Keratinocyte (primary cell): Measurements from ENCODE around the gene RNF8. TPM values are rescaled to one million over a fixed set of nuclear protein-coding genes. Genes with fewer than 3 reads are reported as not detected.

ENCODE experiments used
- DNase-seq: peaks from one replicate; pipeline ENCODE4 v3.0.0-alpha.2; 2011; ENCODE audit warnings: low read depth, missing footprints, low spot score
- FAIRE-seq: peaks from 2 replicates; lab custom pipeline; 2011; peaks lifted over from hg19 to GRCh38; lab: Jason Lieb, UNC
- H2AFZ ChIP-seq: 2 replicates; pipeline ENCODE4 v1.6.0; 2012; ENCODE audit warnings: low read length, control low read depth, inconsistent platforms; ENCODE audit not compliant: control insufficient read depth
- H3K27ac ChIP-seq: 2 replicates; pipeline ENCODE4 v1.5.1; 2011; ENCODE audit warnings: low read length; ENCODE audit not compliant: control insufficient read depth, insufficient read depth
- H3K27me3 ChIP-seq: 3 replicates; pipeline ENCODE4 v1.6.0; 2011; ENCODE audit warnings: low read length; ENCODE audit not compliant: control insufficient read depth, insufficient read depth; ENCODE audit errors: extremely low read depth
- H3K36me3 ChIP-seq, 2 experiments: 2 replicates in 1 of 2; 3 replicates in 1 of 2; pipeline ENCODE4 v1.5.1; 2011; ENCODE audit warnings: low read length in 2 of 2, mild to moderate bottlenecking in 1 of 2; ENCODE audit not compliant: control insufficient read depth in 2 of 2, insufficient read depth in 2 of 2; ENCODE audit errors: extremely low read depth in 1 of 2
- H3K4me1 ChIP-seq: 3 replicates; pipeline ENCODE4 v1.5.1; 2011; ENCODE audit warnings: low read length; ENCODE audit not compliant: control insufficient read depth, insufficient read depth; ENCODE audit errors: extremely low read depth
- H3K4me2 ChIP-seq: 3 replicates; pipeline ENCODE4 v1.6.0; 2011; ENCODE audit warnings: low read depth, low read length; ENCODE audit not compliant: control insufficient read depth, insufficient read depth; ENCODE audit errors: extremely low read depth
- H3K4me3 ChIP-seq, 3 experiments: fragments of 200-600 bp in 1 of 3; sonication (generic) in 1 of 3; 2 replicates in 2 of 3; 3 replicates in 1 of 3; pipeline ENCODE4 v1.5.1; 2011 to 2016; ENCODE audit warnings: low read length in 3 of 3, mild to moderate bottlenecking in 3 of 3, control low read depth in 2 of 3, inconsistent platforms in 1 of 3, low read depth in 1 of 3, mixed read lengths in 1 of 3, mixed run types in 1 of 3, moderate library complexity in 1 of 3; ENCODE audit not compliant: control insufficient read depth in 2 of 3, insufficient read depth in 2 of 3; ENCODE audit errors: extremely low read depth in 1 of 3
- H3K79me2 ChIP-seq: 2 replicates; pipeline ENCODE4 v1.6.0; 2012; ENCODE audit warnings: low read length; ENCODE audit not compliant: control insufficient read depth, insufficient read depth
- H3K9ac ChIP-seq: 3 replicates; pipeline ENCODE4 v1.6.0; 2011; ENCODE audit warnings: low read length; ENCODE audit not compliant: control insufficient read depth, insufficient read depth; ENCODE audit errors: extremely low read depth
- H3K9me1 ChIP-seq: 3 replicates; pipeline ENCODE4 v1.6.0; 2011; ENCODE audit warnings: low read length; ENCODE audit not compliant: control insufficient read depth, insufficient read depth; ENCODE audit errors: extremely low read depth
- H3K9me3 ChIP-seq: 2 replicates; pipeline ENCODE4 v1.5.1; 2012; ENCODE audit warnings: low read depth, low read length; ENCODE audit not compliant: control insufficient read depth
- H4K20me1 ChIP-seq: 3 replicates; pipeline ENCODE4 v1.6.0; 2011; ENCODE audit warnings: low read length; ENCODE audit not compliant: control insufficient read depth, insufficient read depth; ENCODE audit errors: extremely low read depth
- CTCF ChIP-seq, 3 experiments: IDR thresholded peaks in 1 of 3; conservative IDR thresholded peaks in 1 of 3; optimal IDR thresholded peaks in 1 of 3; 2 replicates in 2 of 3; 3 replicates in 1 of 3; pipeline versions ENCODE3 to v1.5.1; 2011; ENCODE audit warnings: low read length in 3 of 3, mild to moderate bottlenecking in 3 of 3, moderate library complexity in 2 of 3, control low read depth in 1 of 3, inconsistent platforms in 1 of 3; ENCODE audit not compliant: insufficient read depth in 2 of 3; ENCODE audit errors: extremely low read depth in 1 of 3
- EZH2 ChIP-seq: IDR thresholded peaks from one replicate; pipeline ENCODE4 v1.6.1; 2012; ENCODE audit warnings: inconsistent platforms, mild to moderate bottlenecking, low read length, moderate library complexity
- dilution Hi-C: fragments of 300-500 bp; cut with MboI; formaldehyde crosslinking; loops from one replicate; pipeline ENCODE4 v1.7.0; 2020; ENCODE audit warnings: low sequenced_read_pairs; ENCODE audit not compliant: extremely low pct_ligation_motif_present
- polyA plus RNA-seq, 5 experiments: library from polyadenylated mRNA; depleted of rRNA in 3 of 5; stranded (reverse) in 3 of 5; stranded (forward) in 1 of 5; unstranded in 1 of 5; fragments of >200 nt; gene quantifications; 1 replicate in 1 of 5; 2 replicates in 3 of 5; 3 replicates in 1 of 5; pipeline versions ENCODE4 v1.2.1 to v1.2.3, GENCODE V29; 2011 to 2012; ENCODE audit warnings: missing spikeins in 2 of 5, low read depth in 1 of 5, low replicate concordance in 1 of 5

The RNF8 gene
- polyA plus RNA-seq, 1 donor (not counting 4 experiments of a cell fraction or from before 2014, with no cell fraction given): 34.5 TPM

- DNase-seq: no peak
- no peak overlapping the region for H3K27ac ChIP-seq
- no peaks in the 10 kb centered on the region for H3K27me3 ChIP-seq
- TF ChIP-seq CTCF (optimal IDR thresholded peaks at IDR 0.05 in 1 of 3, IDR thresholded peaks at IDR 0.05 in 1 of 3, conservative IDR thresholded peaks at IDR 0.05 in 1 of 3; ENCODE audit: extremely low read depth in 1 of 3, insufficient read depth in 2 of 3, low read length in 3 of 3) (no peak), EZH2 (no peak)
- H3K4me3 ChIP-seq: no peak overlapping the region
- peaks cover 13% of the 10 kb centered on the region for H3K4me1 ChIP-seq
- dilution Hi-C loops: no loop called here
- H3K9me1 ChIP-seq: no peaks in the 10 kb centered on the region
- no peaks in the 10 kb centered on the region for H4K20me1 ChIP-seq
- H3K9me3 ChIP-seq: no peaks in the 10 kb centered on the region
- no peak for FAIRE-seq
- H2AFZ ChIP-seq: no peak overlapping the region
- H3K79me2 ChIP-seq: no peaks in the 10 kb centered on the region
- H3K4me2 ChIP-seq: no peak overlapping the region
- H3K9ac ChIP-seq: no peak overlapping the region
- H3K36me3 ChIP-seq: peaks cover 27 to 30% of the 10 kb centered on the region in 2 experiments
Measured at GRCh38 chr6:37320646-37321045, 33.1 kb upstream of the RNF8 start.

GRCh38 chr6:37321101-37321500 is 32.7 kb upstream of the RNF8 start:
- no peak overlapping the region for H3K9ac ChIP-seq
- H3K4me2 ChIP-seq: no peak overlapping the region
- dilution Hi-C loops: no loop called here
- H2AFZ ChIP-seq: no peak overlapping the region
- H3K36me3 ChIP-seq: peaks cover 24 to 25% of the 10 kb centered on the region in 2 experiments
- H3K27ac ChIP-seq: no peak overlapping the region
- peaks cover 13% of the 10 kb centered on the region for H3K4me1 ChIP-seq
- H3K27me3 ChIP-seq: no peaks in the 10 kb centered on the region
- no peaks in the 10 kb centered on the region for H3K9me1 ChIP-seq
- no peak overlapping the region for H3K4me3 ChIP-seq
- H4K20me1 ChIP-seq: no peaks in the 10 kb centered on the region
- TF ChIP-seq CTCF (optimal IDR thresholded peaks at IDR 0.05 in 1 of 3, IDR thresholded peaks at IDR 0.05 in 1 of 3, conservative IDR thresholded peaks at IDR 0.05 in 1 of 3; ENCODE audit: extremely low read depth in 1 of 3, insufficient read depth in 2 of 3, low read length in 3 of 3) (no peak), EZH2 (no peak)
- H3K9me3 ChIP-seq: no peaks in the 10 kb centered on the region
- no peak for FAIRE-seq
- no peak for DNase-seq
- no peaks in the 10 kb centered on the region for H3K79me2 ChIP-seq
